GM11168 (cell line): ENCODE measurements around the gene FAM81A.
"Not testable (repeated sequence)": the region's sequence is repeated elsewhere in the genome, so short reads cannot be mapped to it uniquely, and the experiment has no call there.

Experiments
- in situ Hi-C: fragments of 300-500 bp; cut with MboI; formaldehyde crosslinking; loops from one replicate; pipeline ENCODE4 v1.12.0; 2022; ENCODE audit warnings: low sequenced_read_pairs; ENCODE audit not compliant: unreplicated experiment

FAM81A gene

DNA sequence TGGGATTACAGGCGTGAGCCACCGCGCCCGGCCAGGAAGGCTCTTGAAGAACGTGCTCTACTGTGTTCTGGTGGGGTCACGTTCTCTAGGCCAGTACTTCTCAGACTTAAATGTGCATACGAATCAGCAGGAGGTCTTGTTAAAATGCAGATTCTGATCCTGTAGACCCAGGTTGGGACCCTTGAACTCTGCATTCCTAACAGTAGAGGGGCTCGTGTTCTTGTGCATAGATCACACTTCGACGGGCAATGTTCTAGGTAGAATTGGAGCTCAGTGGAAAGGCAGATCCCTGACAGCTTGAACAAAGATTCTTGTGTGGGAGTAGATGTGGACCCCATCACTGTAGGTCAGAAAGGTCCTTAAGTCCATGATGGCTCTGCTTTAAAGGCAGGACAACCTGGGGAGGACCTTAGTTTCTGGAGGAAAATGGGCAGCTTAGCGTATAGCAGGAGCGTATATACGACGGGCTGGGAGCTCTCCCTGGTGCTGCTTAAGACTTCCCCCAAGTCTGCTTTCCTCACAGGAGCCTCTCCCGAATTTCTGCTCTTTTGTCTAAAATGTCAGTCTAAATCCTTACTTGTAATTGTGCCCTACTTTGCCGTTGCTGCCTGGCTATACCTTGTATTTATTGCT lies 16.9 kb upstream of the FAM81A start:
- in situ Hi-C loops: no loop called here

DNA sequence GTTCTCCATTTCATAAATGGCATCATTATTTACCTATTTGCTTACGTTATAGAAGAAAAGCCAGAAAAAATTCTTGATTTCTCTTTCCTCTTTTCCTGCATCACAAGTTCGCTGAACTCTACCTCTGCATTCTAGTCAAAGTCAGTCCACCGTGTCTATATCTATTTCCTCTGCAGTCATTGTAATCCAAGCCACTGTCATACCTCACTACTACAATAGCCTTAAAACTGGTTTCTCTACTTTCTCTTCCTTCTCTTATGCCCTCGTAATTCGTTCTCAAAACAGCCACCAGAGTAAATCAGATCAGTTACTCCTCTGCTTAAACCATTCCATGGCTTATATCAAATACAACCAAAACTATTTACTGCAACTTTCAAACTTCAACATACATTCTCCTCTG lies 13.4 kb upstream of the FAM81A start:
- in situ Hi-C loops: no loop called here

GRCh38 chr15:59428898-59429297 lies 9.1 kb upstream of the FAM81A start:
- in situ Hi-C loops: not testable (repeated sequence)

DNA sequence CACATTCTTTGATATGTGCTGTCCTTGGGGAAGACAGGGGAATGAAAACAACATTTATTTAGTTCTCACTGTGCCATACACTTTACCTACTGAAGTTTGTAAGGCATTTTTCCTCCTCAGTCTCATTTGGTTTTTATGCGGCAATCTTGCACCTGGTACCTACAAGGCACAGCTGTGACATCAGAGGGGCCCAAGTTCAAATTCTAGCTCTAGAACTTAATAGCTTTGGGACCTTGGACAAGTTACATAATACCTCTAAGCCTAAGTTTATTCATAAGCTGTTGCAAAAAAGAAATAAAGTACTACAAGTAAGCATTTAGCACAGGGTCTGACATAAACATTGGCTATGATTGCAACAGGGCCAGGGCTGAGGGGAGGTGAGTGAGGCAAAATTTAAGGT lies 5.6 kb upstream of the FAM81A start:
- in situ Hi-C loops: no loop called here

DNA sequence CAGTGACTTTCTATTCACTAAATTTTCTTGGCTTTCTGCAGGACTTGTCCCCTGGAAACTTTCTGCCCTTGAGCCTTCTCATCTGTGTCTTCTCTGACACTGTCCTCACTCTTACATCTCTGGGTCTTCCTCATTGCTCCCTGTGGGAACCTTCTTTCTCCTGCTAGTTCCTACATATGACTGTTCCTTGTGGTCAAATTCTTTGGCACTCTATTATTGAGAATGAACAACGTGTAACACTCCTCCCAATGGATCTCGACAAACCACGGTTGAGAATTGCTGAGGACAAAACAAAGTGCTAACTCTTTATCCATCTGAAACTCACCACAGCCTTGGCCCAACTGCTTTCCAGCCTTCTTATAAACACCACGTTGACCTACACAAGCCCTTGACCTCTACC lies 3.5 kb upstream of the FAM81A start:
- in situ Hi-C loops: no loop called here

- in situ Hi-C loops: no loop called here
Observed at GRCh38 chr15:59436774-59437141, 1.2 kb upstream of the FAM81A start.

- in situ Hi-C loops: no loop called here
Observed at GRCh38 chr15:59437142-59437816, 707 bp upstream of the FAM81A start.

DNA sequence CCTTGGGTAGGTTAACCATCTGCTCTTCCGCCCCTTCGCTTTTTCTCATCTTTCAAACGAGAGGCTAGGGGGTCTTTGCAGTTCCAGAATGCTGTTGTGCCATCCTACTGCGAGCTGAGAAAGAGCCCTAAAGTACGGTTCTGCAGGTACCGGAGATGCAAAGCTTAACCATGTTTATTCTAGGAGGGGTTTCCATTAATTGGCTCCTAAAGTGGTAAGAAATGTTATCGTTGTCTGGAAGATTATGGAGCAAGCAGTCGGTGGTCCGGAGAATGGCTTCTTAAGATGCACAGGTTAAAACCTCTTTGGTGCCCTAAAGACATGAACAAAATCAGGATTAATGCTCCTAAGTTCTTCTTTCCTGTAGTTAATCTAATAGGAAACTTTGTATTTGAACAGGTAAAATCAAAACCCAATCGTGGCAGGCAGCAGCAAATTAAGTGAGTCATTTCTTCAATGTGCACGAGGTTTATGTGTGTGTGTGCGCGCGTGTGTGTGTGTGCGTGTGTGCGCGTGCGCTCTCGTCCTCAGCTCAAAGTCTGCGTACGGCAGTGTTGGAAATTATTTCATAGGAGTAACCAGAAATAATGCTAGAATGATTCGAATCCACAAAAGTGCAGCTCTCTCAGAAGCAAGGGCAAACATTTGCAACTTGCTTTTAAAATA lies 772 bp downstream of the FAM81A start:
- in situ Hi-C loops: no loop called here

GRCh38 chr15:59439576-59439975 lies 1.6 kb downstream of the FAM81A start:
- in situ Hi-C loops: no loop called here

- in situ Hi-C loops: no loop called here
Observed at GRCh38 chr15:59443341-59444072, 5.5 kb downstream of the FAM81A start.

DNA sequence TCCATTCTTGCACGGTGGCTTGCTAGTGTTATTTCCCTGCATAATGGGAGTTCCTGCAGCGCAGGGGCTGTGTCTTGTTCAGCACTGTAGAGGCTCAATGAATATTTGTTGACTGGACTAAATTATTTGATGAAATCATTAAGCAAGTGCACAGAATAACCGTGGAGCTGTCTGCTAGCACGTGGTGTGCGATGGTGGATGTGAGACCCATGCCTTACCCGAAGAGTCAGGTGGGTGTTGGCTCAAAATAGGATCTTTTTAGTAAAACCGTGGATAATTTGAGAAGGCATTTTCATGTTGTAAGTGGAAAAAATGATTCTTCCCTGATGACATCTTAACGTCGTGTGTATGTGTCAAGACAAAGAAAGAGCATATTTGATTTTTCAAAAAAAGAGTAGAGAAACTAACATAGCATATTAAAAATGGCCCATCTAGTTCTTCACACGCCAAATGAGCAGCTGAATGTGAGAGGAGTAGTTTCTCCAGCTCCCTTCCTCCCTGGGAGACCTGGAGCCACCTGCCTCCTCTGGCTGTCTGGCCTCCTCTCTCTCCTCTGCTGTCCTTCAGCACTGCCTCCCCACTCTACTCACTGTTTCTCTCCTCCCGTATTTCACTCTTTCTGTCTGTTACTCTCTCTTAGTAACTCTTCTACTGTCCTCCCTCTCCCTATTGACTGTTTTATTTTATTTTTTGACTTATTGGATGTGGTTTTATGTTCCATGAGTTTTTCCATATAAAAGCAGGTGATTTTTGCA lies 6.3 kb downstream of the FAM81A start:
- in situ Hi-C loops: no loop called here

GRCh38 chr15:59444980-59445545 lies 7.1 kb downstream of the FAM81A start:
- in situ Hi-C loops: no loop called here

DNA sequence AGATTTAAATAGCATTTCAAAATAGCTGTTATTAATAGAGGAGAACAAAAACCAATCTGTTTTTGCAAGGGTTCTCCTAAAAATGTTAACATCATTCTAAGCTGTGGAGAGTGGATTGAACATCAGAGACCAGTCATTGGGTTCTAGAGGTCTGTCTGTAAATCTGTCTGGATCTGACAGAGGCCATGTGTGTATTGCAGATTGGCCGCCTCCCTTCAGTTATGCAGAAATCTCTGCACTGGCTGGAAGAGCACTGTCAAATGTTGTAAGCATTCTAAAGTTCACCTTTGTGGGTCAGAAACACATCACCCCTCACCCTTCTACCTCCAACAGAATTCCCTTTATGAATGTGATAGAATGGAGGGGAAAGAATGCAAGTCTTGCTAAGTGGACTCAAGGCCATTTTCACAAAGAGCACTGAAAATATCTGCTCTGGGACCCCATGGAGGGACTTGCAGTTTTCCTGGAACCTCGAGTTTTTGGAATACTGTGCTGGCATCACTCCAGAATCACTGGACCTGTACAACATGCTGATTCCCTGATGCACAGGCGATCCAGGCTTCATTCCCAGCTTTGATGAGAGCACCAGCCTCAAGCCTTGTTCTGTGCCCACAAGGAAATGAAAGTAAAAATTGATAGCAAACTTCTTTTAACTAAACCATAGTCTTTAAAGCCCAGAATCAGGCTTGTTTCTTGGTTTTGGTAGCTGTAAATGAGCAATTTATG lies 8.4 kb downstream of the FAM81A start:
- in situ Hi-C loops: no loop called here

- in situ Hi-C loops: no loop called here
Observed at GRCh38 chr15:59447367-59447766, 9.4 kb downstream of the FAM81A start.

- in situ Hi-C loops: no loop called here
Observed at GRCh38 chr15:59448871-59449270, 10.9 kb downstream of the FAM81A start.

- in situ Hi-C loops: no loop called here
Observed at GRCh38 chr15:59453474-59454215, 15.7 kb downstream of the FAM81A start.

DNA sequence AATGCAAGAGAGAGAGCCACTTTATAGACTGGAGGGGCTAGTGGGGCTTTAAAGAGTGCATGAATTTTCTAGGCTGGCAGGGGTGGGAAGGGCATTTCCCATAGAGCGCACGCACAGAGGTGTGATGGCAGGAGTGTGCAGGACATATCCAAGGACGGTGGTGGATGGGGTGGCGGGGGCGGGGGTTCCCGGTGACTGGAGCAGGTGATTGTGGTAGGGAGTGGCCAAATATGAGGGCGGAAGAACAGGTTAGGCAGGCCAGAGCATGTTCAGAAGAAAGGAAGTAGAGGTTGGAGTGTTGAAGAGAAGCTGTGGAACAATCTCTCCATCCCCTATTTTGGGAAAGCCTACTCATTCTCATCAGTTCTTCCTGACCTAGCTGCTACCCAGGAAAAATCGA lies 18.1 kb downstream of the FAM81A start:
- in situ Hi-C loops: no loop called here

DNA sequence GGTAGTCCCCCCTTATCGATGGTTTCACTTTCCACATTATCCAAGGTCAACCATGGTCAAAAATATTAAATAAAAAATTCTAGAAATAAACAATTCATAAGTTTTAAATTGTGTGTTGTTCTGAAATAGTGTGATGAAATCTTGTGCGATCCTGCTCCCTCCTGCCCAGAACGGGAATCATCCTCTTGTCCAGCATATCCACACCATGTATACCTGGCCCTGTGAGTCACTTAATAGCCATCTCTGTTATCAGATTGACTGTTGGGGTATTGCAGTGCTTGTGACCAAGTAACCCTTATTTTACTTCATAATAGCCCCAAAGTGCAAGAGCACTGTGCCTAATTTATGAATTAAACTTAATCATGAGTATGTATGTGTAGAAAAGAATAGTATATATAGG lies 19.1 kb downstream of the FAM81A start:
- in situ Hi-C loops: no loop called here

DNA sequence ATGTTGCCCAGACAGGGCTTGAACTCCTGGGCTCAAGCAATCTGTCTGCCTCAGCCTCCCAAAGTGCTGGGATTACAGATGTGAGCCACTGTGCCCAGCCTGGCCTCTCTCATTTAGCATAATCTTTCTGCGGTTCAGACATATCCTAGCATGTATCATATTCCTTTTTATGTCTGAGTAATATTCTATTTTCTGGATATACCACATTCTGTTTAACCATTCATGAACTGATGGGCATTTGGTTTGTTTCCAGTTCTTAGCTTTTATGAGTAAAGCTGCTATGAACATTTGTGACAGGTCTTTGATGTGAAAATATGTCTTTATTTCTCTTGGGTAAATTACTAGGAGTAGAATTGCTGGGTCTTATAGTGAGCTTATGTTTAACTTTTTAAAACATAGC lies 23.5 kb downstream of the FAM81A start:
- in situ Hi-C loops: no loop called here
